WI38 (cell line): ENCODE measurements around the gene HVCN1.

Source experiments
- H3K4me3 ChIP-seq: 2 replicates; pipeline ENCODE4 v1.5.1; 2011; ENCODE audit warnings: low read depth, mild to moderate bottlenecking, control low read depth, low read length
- TF ChIP-seq, protein P1 (sequence below): IDR thresholded peaks from 2 replicates; pipeline ENCODE4 v1.5.1; 2012; ENCODE audit warnings: low read depth, mild to moderate bottlenecking, control low read depth, low read length

HVCN1 gene

DNA sequence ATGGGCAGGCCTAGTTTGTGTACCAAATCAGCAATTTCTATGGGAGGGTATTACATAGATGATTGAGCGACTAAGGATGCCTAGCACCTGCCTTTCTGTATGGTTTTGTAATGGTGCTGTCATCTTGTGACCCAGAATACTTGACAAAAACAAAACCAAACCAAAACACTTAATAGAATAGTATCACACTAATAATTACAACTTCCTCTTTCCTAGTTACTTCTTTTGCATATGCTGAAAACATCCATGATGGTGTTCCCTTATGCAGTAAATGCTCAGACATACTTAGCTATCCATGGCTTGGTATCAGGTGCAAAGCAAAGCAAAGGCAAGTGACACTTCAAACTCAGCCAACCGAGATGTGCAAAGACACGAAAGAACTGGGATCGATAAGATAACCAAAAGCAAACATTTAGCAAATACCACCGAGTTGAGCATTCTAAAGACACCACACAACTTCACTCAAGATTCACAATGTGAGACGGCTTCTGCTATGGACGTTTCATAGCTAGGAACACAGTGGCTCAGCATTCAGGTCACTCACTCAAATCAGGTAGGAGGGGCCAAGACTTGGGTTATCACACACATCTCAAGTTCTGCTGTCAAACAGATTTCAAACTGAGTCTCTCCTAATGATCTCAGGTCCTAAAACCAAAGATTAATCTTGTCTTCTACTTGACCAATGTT is 29.4 kb upstream of the HVCN1 start:
- TF ChIP-seq, protein P1, sequence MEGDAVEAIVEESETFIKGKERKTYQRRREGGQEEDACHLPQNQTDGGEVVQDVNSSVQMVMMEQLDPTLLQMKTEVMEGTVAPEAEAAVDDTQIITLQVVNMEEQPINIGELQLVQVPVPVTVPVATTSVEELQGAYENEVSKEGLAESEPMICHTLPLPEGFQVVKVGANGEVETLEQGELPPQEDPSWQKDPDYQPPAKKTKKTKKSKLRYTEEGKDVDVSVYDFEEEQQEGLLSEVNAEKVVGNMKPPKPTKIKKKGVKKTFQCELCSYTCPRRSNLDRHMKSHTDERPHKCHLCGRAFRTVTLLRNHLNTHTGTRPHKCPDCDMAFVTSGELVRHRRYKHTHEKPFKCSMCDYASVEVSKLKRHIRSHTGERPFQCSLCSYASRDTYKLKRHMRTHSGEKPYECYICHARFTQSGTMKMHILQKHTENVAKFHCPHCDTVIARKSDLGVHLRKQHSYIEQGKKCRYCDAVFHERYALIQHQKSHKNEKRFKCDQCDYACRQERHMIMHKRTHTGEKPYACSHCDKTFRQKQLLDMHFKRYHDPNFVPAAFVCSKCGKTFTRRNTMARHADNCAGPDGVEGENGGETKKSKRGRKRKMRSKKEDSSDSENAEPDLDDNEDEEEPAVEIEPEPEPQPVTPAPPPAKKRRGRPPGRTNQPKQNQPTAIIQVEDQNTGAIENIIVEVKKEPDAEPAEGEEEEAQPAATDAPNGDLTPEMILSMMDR, result no peak

DNA sequence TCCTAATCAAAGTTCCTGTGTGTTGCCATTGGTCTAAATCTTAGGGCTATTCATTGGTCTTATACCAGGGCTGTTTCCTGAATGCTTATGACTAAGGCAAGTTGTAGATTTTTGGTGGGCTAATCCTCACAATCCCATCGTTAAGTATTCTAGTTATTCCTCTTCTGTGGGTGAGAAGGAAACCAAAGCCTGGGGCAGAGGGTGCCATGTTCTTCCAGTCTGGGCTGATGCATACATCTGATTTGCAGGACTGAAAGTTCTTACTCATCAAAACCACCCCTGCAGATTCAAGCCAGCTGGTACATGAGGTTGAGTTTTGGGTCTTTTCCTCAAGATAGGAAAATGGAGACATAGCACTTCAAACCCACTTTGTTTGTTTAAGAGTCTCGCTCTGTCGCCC is 28.1 kb upstream of the HVCN1 start:
- TF ChIP-seq, protein P1, result no peak
- H3K4me3 ChIP-seq, result no peak overlapping the region

More for the DNA sequence above, 29.4 kb upstream of the HVCN1 start:
- no peak overlapping the region for H3K4me3 ChIP-seq

DNA sequence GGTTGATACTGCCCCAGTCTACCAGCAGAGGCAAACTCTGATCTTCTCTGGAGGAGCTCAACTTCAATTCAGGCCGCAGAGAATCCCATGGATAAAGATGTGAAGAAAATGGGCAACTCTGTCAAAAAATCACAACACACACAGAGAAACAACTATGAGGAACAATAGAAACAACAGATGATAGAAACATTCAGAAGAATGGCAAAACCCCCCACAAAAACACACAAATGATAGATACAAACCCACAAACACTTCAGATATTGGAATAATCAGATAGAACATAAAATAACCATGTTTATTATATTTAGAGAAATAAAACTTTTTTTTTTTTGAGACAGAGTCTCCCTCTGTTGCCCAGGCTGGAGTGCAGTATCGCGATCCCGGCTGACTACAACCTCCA is 20.0 kb upstream of the HVCN1 start:
- H3K4me3 ChIP-seq, result no peak overlapping the region
- TF ChIP-seq, protein P1, result no peak

DNA sequence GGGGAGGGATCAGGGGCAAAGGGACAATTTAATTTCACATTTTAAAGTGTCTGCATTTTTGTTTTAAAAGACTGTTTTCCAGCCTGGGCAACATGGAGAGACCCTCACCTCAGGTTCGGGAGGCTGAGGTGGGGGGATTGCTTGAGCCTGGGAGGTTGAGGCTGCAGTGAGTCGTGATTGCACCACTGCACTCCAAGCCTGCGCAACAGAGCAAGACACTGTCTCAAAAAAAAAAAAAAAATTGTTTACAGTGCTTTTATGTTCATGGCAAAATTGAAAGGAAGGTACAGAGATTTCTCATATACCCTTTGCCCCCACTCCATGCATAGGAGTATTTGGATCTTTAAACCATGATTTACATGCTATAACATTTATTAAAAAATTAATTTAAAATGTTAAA is 16.4 kb upstream of the HVCN1 start:
- TF ChIP-seq, protein P1, result no peak
- no peak overlapping the region for H3K4me3 ChIP-seq

DNA sequence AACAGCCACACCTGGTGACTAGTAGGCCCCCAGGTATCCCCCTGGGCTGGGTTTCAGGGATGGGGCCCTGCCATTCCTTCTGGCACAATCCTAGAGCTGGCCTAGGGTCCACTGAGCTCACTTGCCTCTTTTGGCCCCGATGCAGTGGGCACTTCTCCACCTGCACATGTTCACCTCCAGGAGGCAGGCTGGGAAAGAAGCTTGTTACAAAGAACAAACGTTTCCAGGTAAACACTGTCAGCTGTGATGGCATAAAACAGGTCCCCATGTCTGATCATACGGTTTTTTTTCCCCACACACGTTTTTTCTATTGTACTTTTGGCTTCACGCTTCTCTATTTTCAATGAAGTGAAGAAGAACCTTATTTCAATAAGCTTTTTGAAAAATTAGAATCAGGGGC is 15.8 kb upstream of the HVCN1 start:
- H3K4me3 ChIP-seq, result no peak overlapping the region
- TF ChIP-seq, protein P1, result no peak

DNA sequence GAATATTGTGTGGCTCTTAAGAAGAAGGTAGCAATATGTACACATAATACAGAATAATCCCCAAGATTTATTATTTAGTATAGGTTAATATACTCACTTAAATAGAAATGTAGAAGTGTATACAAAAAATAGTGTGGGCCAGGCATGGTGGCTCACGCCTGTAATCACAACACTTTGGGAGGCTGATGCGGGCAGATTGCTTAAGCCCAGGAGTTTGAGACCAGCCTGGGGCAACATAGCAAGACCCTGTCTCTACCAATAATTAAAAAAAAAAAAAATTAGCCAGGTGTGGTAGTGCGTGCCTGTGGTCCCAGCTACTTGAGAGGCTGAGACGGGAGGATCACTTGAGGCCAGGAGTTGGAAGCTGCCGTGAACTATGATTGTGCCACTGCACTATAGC is 15.3 kb upstream of the HVCN1 start:
- H3K4me3 ChIP-seq, result no peak overlapping the region
- TF ChIP-seq, protein P1, result no peak

DNA sequence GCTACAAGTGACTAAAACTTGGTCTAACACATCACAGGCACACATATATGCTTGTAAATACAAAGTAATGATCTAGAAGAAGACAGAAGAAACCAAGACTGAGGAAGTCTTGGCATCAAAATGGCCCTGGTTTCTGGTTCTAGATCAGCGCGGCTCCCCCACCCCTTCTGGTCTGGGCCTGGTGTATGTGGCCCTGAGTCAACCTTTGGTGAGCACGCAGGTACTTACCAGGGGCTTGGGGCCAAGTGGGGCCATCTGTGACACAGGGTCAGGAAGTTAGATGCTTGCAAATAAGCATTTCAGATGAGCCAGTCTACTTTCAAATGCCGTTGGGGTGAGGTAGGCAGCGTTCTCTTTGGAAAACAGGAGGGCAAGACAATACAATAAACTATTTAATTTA is 13.2 kb upstream of the HVCN1 start:
- TF ChIP-seq, protein P1, result no peak

More for the DNA sequence above, 13.2 kb upstream of the HVCN1 start:
- H3K4me3 ChIP-seq, result no peak overlapping the region
